VCaP (cell line): ENCODE results near the gene AKR7A2.

Experiments
- H3K27ac ChIP-seq: fragments of 450-650 bp; 2 replicates; pipeline ENCODE4 v1.5.1; 2017
- TF ChIP-seq, protein P1 (sequence below): fragments of 450-650 bp; conservative IDR thresholded peaks from 2 replicates; pipeline ENCODE4 v1.5.1; 2017; ENCODE audit warnings: mild to moderate bottlenecking, moderate library complexity

Gene AKR7A2

DNA sequence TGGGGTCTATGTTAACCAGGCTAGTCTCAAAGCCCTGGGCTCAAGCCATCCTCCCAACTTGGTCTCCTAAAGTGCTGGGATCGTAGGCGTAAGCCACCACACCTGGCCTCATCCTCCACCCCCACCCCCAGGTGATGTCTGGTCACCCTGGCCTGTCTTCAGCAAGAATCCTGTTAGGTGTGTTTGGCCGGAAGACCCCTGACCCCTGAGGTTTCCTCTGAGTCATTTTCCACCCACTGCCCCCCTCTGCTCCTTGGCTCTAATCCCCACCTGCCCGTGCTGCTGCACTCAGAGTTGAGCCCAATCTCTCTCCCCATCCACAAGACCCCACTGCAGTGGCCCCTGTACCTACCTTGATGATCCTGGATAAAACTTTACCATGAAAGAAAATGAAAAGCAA is 25.3 kb upstream of the AKR7A2 start:
- TF ChIP-seq, protein P1, sequence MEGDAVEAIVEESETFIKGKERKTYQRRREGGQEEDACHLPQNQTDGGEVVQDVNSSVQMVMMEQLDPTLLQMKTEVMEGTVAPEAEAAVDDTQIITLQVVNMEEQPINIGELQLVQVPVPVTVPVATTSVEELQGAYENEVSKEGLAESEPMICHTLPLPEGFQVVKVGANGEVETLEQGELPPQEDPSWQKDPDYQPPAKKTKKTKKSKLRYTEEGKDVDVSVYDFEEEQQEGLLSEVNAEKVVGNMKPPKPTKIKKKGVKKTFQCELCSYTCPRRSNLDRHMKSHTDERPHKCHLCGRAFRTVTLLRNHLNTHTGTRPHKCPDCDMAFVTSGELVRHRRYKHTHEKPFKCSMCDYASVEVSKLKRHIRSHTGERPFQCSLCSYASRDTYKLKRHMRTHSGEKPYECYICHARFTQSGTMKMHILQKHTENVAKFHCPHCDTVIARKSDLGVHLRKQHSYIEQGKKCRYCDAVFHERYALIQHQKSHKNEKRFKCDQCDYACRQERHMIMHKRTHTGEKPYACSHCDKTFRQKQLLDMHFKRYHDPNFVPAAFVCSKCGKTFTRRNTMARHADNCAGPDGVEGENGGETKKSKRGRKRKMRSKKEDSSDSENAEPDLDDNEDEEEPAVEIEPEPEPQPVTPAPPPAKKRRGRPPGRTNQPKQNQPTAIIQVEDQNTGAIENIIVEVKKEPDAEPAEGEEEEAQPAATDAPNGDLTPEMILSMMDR, result no peak
- no peak overlapping the region for H3K27ac ChIP-seq

DNA sequence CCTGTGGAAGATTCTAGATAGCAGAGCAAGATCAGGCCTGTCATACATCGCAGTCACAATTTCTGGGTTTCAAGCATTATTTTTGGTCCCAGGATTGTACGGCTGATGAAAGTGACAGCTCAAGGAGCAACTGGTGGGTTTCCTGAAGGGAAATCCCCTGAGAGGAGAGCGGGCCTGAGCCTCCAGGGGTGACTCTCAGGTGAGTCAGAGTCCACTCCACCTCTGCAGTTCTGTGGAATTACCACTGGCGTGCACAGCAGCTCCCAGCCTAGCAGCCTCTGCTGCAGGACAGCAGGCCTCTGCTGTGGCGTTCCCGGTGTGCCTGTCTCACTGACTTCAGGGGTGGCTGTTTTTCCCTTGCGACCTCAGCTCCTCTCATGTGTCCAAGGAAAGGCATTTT is 24.6 kb upstream of the AKR7A2 start:
- TF ChIP-seq, protein P1, result no peak

DNA sequence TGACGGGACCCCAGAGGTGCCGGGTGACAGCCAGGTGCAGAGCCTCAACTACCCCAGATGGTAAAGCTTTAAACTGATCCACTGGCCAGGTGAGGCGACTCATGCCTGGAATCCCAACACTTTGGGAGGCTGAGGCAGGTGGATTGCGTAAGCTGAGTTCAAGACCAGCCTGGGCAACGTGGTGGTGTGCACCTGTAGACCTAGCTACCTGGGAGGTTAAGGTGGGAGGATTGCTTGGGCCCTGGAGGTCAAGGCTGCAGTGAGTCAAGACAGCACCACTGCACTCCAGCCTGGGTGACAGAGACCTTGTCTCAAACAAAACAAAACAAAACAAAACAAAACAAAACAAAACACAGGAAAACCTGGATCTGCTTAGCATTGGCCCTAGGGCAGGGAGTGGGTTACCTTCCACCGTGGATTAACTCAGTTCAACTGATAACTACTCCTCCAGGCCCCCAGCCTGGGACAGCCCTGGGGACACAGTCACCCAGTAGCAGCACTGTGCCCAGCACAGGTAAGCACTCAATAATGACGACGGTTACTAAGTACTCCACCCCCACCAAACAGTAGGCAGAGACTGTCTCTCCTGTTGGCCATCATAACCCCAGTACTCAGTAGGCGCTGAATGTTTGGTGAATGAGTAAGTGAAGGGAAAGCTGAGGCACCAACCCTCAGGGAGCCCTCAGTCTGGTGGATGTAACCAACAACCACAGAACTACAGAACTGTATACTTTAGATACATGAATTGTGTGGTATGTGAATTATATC is 21.8 kb upstream of the AKR7A2 start:
- H3K27ac ChIP-seq, result no peak overlapping the region
- TF ChIP-seq, protein P1, result no peak

More for the DNA sequence above, 24.6 kb upstream of the AKR7A2 start:
- H3K27ac ChIP-seq, result no peak overlapping the region

GRCh38 chr1:19332832-19333231 is 20.9 kb upstream of the AKR7A2 start:
- TF ChIP-seq, protein P1, result no peak
- H3K27ac ChIP-seq, result no peak overlapping the region

DNA sequence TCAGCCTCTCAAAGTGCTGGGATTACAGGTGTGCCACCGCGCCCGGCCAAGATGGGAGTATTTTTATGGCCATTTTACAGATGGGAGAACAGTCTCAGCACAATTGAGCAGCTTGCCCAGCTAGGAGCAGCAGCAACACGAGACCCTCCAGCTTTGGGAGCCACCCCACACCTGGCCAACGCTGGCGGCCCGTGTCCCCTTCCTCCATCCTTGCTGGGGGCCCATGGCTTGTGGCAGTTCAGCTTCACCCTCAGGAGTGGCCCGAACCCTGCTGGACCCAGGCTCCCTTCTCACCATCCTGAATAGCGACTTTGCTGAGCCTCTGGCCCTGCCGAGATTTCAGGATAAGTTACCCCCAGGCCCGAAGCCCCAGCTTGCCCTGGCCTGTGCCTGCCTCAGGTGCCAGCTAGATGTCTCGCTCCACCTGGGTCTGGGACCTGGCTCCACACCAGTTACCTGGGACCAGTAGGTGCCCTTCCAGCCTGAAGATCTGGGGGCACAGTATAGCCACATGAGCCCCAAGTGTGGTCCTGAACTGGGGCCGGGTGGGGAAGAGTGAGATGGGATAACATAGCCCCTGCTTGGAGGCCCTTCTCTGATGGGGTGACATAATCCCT is 19.4 kb upstream of the AKR7A2 start:
- no peak overlapping the region for H3K27ac ChIP-seq

GRCh38 chr1:19330449-19331135 is 18.6 kb upstream of the AKR7A2 start:
- TF ChIP-seq, protein P1, result no peak
- H3K27ac ChIP-seq, result no peak overlapping the region

More for the DNA sequence above, 19.4 kb upstream of the AKR7A2 start:
- TF ChIP-seq, protein P1, result no peak

DNA sequence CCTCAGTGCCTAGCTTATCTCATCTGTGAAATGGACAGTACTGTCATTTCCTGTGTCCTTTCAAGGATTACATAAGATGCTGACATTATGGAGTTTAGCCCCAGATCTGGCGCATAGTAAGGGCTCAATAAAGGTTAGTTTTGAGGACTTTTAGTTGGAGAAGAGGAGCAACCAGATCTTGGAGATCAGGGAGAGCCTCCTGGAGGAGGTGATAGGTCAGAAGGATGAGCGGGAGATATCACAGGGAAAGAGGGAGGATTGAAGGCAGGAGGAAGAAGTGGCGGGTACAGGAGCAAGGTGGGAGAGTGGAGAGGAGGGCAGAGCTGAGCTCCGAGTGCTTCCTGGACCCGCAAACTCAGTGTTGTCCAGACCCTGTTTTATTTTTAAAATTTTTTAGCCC is 17.7 kb upstream of the AKR7A2 start:
- TF ChIP-seq, protein P1, result no peak
- H3K27ac ChIP-seq, result no peak overlapping the region
